Left lung (tissue), 10 donors: ENCODE measurements around the gene CACNA1D. TPM values are rescaled to one million over a fixed set of nuclear protein-coding genes. Genes with fewer than 3 reads are reported as not detected.

ENCODE experiments used
- ATAC-seq: fragments of 200-7000 bp; cut with Tn5 transposase; one replicate; pipeline ENCODE4 v1.9.1; 2020; ENCODE audit warnings: moderate library complexity
- DNase-seq, 4 donors: peaks; one replicate each; pipeline ENCODE4 v3.0.0-alpha.2; 2013 to 2020
- H3K27ac ChIP-seq, 2 donors: fragments of 200-600 bp; sonication (generic) in 1 of 2; one replicate each; pipeline versions ENCODE4 v1.5.0 to v1.8.0; 2020 to 2021
- H3K27me3 ChIP-seq, 2 donors: fragments of 200-600 bp; sonication (generic) in 1 of 2; one replicate each; pipeline versions ENCODE4 v1.5.0 to v1.8.0; 2020 to 2021
- H3K36me3 ChIP-seq, 2 donors: fragments of 200-600 bp; sonication (generic) in 1 of 2; one replicate each; pipeline versions ENCODE4 v1.5.0 to v1.8.0; 2020 to 2021
- H3K4me1 ChIP-seq, 2 donors: fragments of 200-600 bp; one replicate each; pipeline ENCODE4 v1.8.0; 2021
- H3K4me3 ChIP-seq, 2 donors: fragments of 200-600 bp; sonication (generic) in 1 of 2; one replicate each; pipeline versions ENCODE4 v1.5.0 to v1.8.0; 2020 to 2021; ENCODE audit warnings: mild to moderate bottlenecking in 1 of 2
- H3K9me3 ChIP-seq, 2 donors: fragments of 200-600 bp; sonication (generic) in 1 of 2; one replicate each; pipeline versions ENCODE4 v1.5.0 to v1.8.0; 2020 to 2021
- intact Hi-C, 2 donors: fragments of 100-400 bp; cut with DNase I; formaldehyde crosslinking; loops; one replicate each; pipeline versions ENCODE4 v1.11.2 to v1.14.2; 2022
- polyA plus RNA-seq, 6 donors: library from polyadenylated mRNA; unstranded; fragments of 120-200 nt; gene quantifications; one replicate each; pipeline ENCODE4 v1.2.1, GENCODE V29; 2013; ENCODE audit not compliant: insufficient read length in 6 of 6
- total RNA-seq, 2 donors: library from RNA; stranded (reverse); fragmentation: NEBNext Ultra II Directional; extraction: Animal tissue kit (Norgen Biotek cat#: 25700); gene quantifications; one replicate each; pipeline ENCODE4 v1.2.1, GENCODE V29; 2021
- TF ChIP-seq, protein P1 (sequence below), 2 donors: fragments of 200-600 bp; sonication (generic) in 1 of 2; IDR thresholded peaks; one replicate each; pipeline versions ENCODE4 v1.5.0 to v1.8.0; 2021; ENCODE audit warnings: antibody characterized with exemption in 2 of 2
- donor health status: DM: no; HTN: yes; CAD: no.
- donor health status: DM: no; HTN: no; CAD: no.

The CACNA1D gene
- total and polyA plus RNA-seq, 8 donors, result 32.6 to 78.2 (median 56.2) TPM

DNA sequence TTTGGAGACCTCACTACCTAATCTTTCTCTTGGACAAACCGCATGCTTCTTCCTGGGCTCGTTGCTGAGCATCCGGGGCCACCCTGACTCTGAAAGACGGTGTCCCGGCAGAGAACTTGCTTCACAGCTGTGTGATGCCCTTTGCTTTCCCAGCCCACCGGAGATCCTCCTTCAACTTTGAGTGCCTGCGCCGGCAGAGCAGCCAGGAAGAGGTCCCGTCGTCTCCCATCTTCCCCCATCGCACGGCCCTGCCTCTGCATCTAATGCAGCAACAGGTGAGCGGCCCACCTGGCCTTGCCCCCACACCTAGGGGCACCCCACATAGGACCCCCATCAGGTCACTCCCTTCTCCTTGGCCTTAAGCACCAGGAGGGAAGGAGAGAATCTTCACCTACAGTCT is 314.1 kb downstream of the CACNA1D start:
- DNase-seq (no peak), ATAC-seq (no peak)
- TF ChIP-seq, protein P1, sequence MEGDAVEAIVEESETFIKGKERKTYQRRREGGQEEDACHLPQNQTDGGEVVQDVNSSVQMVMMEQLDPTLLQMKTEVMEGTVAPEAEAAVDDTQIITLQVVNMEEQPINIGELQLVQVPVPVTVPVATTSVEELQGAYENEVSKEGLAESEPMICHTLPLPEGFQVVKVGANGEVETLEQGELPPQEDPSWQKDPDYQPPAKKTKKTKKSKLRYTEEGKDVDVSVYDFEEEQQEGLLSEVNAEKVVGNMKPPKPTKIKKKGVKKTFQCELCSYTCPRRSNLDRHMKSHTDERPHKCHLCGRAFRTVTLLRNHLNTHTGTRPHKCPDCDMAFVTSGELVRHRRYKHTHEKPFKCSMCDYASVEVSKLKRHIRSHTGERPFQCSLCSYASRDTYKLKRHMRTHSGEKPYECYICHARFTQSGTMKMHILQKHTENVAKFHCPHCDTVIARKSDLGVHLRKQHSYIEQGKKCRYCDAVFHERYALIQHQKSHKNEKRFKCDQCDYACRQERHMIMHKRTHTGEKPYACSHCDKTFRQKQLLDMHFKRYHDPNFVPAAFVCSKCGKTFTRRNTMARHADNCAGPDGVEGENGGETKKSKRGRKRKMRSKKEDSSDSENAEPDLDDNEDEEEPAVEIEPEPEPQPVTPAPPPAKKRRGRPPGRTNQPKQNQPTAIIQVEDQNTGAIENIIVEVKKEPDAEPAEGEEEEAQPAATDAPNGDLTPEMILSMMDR (IDR thresholded peaks at IDR 0.05), result no peak
- no peak overlapping the region for H3K4me3 ChIP-seq
- no peaks in the 10 kb centered on the region for H3K4me1 ChIP-seq
- H3K27ac ChIP-seq, result no peak overlapping the region
- H3K9me3 ChIP-seq, result no peaks in the 10 kb centered on the region
- no peaks in the 10 kb centered on the region for H3K27me3 ChIP-seq
- intact Hi-C loops, result no loop called here
- no peaks in the 10 kb centered on the region for H3K36me3 ChIP-seq

DNA sequence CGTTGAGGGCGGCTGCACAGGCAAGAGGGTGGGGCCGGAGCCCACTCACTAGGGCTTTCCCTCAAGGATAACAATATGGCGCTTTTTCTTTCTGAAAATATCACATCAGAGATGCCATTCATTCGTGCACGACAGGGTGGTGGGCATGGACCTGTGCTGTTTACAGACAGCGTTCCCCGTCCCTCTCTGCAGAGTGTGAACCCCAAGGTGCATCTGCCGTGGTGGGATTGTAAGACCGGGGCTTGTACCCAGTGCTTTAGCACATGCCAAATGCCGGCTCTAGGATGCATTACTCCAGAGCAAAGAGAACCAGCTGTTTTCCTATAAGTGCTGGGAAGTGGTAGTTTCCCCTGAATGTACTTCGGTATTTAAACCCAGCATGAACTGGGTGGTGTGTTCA is 314.9 kb downstream of the CACNA1D start:
- no peaks in the 10 kb centered on the region for H3K4me1 ChIP-seq
- intact Hi-C loops, result no loop called here
- no peaks in the 10 kb centered on the region for H3K36me3 ChIP-seq
- ATAC-seq (no peak), DNase-seq (no peak)
- no peaks in the 10 kb centered on the region for H3K9me3 ChIP-seq
- no peak overlapping the region for H3K27ac ChIP-seq
- H3K4me3 ChIP-seq, result no peak overlapping the region
- H3K27me3 ChIP-seq, result no peaks in the 10 kb centered on the region
- TF ChIP-seq, protein P1 (IDR thresholded peaks at IDR 0.05), result no peak

DNA sequence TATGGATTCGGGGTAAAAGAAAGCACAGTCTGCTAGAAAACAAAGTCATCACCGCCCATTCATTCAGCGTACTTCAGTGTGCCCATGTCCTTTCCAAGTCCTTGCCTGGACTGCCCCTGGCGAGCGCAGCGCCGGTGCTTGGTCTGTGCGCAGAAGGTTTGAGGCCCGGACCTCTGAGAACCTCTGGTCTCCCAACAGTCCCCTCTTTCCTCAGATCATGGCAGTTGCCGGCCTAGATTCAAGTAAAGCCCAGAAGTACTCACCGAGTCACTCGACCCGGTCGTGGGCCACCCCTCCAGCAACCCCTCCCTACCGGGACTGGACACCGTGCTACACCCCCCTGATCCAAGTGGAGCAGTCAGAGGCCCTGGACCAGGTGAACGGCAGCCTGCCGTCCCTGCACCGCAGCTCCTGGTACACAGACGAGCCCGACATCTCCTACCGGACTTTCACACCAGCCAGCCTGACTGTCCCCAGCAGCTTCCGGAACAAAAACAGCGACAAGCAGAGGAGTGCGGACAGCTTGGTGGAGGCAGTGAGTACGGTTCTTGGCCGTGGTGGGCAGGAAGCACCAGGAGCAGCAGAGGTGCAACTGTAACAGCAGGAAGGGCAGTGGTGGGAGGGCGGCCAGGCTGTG is 315.5 kb downstream of the CACNA1D start:
- Histone ChIP-seq H3K36me3 (peaks cover 0 to under 1% of the 10 kb centered on the region in 2 donors), H3K4me3 (no peak overlapping the region), H3K9me3 (no peaks in the 10 kb centered on the region), H3K27ac (no peak overlapping the region), H3K4me1 (no peaks in the 10 kb centered on the region), H3K27me3 (no peaks in the 10 kb centered on the region)
- intact Hi-C loops, result no loop called here
- DNase-seq (no peak), ATAC-seq (no peak)
- TF ChIP-seq, protein P1 (IDR thresholded peaks at IDR 0.05), result no peak

DNA sequence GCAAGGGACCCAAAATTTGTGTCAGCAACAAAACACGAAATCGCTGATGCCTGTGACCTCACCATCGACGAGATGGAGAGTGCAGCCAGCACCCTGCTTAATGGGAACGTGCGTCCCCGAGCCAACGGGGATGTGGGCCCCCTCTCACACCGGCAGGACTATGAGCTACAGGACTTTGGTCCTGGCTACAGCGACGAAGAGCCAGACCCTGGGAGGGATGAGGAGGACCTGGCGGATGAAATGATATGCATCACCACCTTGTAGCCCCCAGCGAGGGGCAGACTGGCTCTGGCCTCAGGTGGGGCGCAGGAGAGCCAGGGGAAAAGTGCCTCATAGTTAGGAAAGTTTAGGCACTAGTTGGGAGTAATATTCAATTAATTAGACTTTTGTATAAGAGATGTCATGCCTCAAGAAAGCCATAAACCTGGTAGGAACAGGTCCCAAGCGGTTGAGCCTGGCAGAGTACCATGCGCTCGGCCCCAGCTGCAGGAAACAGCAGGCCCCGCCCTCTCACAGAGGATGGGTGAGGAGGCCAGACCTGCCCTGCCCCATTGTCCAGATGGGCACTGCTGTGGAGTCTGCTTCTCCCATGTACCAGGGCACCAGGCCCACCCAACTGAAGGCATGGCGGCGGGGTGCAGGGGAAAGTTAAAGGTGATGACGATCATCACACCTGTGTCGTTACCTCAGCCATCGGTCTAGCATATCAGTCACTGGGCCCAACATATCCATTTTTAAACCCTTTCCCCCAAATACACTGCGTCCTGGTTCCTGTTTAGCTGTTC is 316.9 kb downstream of the CACNA1D start:
- intact Hi-C loops, result no loop called here
- Histone ChIP-seq H3K27ac (no peak overlapping the region), H3K27me3 (no peaks in the 10 kb centered on the region), H3K4me3 (no peak overlapping the region), H3K4me1 (no peaks in the 10 kb centered on the region), H3K36me3 (peaks cover 0 to 8% of the 10 kb centered on the region in 2 donors), H3K9me3 (no peaks in the 10 kb centered on the region)
- TF ChIP-seq, protein P1 (IDR thresholded peaks at IDR 0.05), result no peak
- DNase-seq (no peak), ATAC-seq (no peak)

DNA sequence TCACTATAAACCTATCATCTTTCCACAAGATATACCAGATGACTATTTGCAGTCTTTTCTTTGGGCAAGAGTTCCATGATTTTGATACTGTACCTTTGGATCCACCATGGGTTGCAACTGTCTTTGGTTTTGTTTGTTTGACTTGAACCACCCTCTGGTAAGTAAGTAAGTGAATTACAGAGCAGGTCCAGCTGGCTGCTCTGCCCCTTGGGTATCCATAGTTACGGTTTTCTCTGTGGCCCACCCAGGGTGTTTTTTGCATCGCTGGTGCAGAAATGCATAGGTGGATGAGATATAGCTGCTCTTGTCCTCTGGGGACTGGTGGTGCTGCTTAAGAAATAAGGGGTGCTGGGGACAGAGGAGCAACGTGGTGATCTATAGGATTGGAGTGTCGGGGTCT is 318.0 kb downstream of the CACNA1D start:
- DNase-seq, result no peak
- intact Hi-C loops, result no loop called here

More for the DNA sequence above, 318.0 kb downstream of the CACNA1D start:
- Histone ChIP-seq H3K4me1 (no peaks in the 10 kb centered on the region), H3K27me3 (no peaks in the 10 kb centered on the region), H3K4me3 (no peak overlapping the region), H3K36me3 (peaks cover 0 to 12% of the 10 kb centered on the region in 2 donors), H3K9me3 (no peaks in the 10 kb centered on the region), H3K27ac (no peak overlapping the region)
- TF ChIP-seq, protein P1 (IDR thresholded peaks at IDR 0.05), result no peak
- no peak for ATAC-seq
